Activated CD4-positive, alpha-beta T cell treated with anti-CD3 and anti-CD28 coated beads for 36 hours (primary cell): ENCODE measurements around the gene UBE2D3. TPM values are rescaled to one million over a fixed set of nuclear protein-coding genes. Genes with fewer than 3 reads are reported as not detected.

Source experiments
- ATAC-seq: fragments of 200-7000 bp; cut with Tn5 transposase; one replicate; pipeline ENCODE4 v1.10.0; 2021; ENCODE audit warnings: mild to moderate bottlenecking, moderate library complexity
- CTCF ChIA-PET: fragments of 350-600 bp; sonication (Branson Sonifier 250); formaldehyde crosslinking; loops from one replicate; lab custom pipeline; 2021; ENCODE audit warnings: antibody characterized with exemption; lab: Charles Lee
- POLR2A ChIA-PET: fragments of 350-600 bp; sonication (Branson Sonifier 250); formaldehyde crosslinking; loops from one replicate; lab custom pipeline; 2021; ENCODE audit warnings: antibody characterized with exemption, inconsistent platforms; lab: Charles Lee
- DNase-seq: peaks from one replicate; pipeline ENCODE4 v3.0.0-alpha.2; 2020
- H3K27ac Mint-ChIP-seq: one replicate; pipeline ENCODE4 v1.8.0; 2021; ENCODE audit warnings: mixed read lengths
- H3K27me3 Mint-ChIP-seq: one replicate; pipeline ENCODE4 v1.8.0; 2021; ENCODE audit warnings: mixed read lengths
- H3K36me3 Mint-ChIP-seq: one replicate; pipeline ENCODE4 v1.8.0; 2021; ENCODE audit warnings: low read depth, mixed read lengths
- H3K4me1 Mint-ChIP-seq: one replicate; pipeline ENCODE4 v1.8.0; 2021; ENCODE audit warnings: mixed read lengths
- H3K4me3 Mint-ChIP-seq: one replicate; pipeline ENCODE4 v1.8.0; 2021; ENCODE audit warnings: mild to moderate bottlenecking, moderate library complexity, mixed read lengths
- H3K9me3 Mint-ChIP-seq: one replicate; pipeline ENCODE4 v1.8.0; 2021; ENCODE audit warnings: low read depth, mixed read lengths
- intact Hi-C, 2 experiments: fragments of 100-400 bp; cut with DNase I in 1 of 2; cut with micrococcal nuclease in 1 of 2; formaldehyde crosslinking; loops; one replicate each; pipeline versions ENCODE4 v1.14.2 to v1.15.1; 2022 to 2024; cut with DNase I, micrococcal nuclease
- total RNA-seq, 2 experiments: library from RNA; stranded (reverse); gene quantifications; one replicate each; pipeline ENCODE4 v1.2.3, GENCODE V29; 2021

UBE2D3 gene
- total RNA-seq, 2 experiments from 2014 or later: 472 to 686 TPM

DNA sequence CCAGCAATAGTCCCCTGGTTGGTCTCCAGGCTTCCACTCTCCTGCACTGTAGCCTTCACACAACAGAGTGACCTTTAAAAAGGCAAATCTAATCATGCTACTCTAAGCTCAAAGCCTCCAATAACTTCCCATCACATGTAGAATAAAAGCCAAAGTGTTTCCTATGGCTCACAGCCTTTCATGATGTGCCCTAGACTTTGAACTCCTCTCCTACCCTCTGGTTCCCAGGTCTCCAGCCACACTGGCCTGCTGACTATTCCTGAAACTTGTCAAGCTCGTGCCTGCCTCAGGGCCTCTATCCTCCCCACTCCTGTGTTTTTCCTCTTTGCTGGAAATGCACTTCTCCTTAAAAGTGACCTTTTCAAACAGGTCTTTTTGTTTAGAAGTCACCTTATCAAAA is 69.7 kb downstream of the UBE2D3 start:
- no peaks in the 10 kb centered on the region for H3K27me3 Mint-ChIP-seq
- ATAC-seq: no peak
- H3K9me3 Mint-ChIP-seq: no peaks in the 10 kb centered on the region
- intact Hi-C loops: no loop called here
- H3K4me1 Mint-ChIP-seq: peaks cover 25% of the 10 kb centered on the region
- ChIA-PET CTCF (no interaction called here), POLR2A (no interaction called here)
- H3K27ac Mint-ChIP-seq: no peak overlapping the region
- DNase-seq: no peak
- H3K36me3 Mint-ChIP-seq: peaks cover 7% of the 10 kb centered on the region
- no peak overlapping the region for H3K4me3 Mint-ChIP-seq

- no peaks in the 10 kb centered on the region for H3K9me3 Mint-ChIP-seq
- H3K4me3 Mint-ChIP-seq: no peak overlapping the region
- ChIA-PET CTCF (no interaction called here), POLR2A (interaction anchor here (0.9 kb wide), 1 partner anchor 74 kb away, joined by 12 read pairs; no protein-coding TSS in a partner anchor)
- H3K27me3 Mint-ChIP-seq: no peaks in the 10 kb centered on the region
- no peak for ATAC-seq
- no peak for DNase-seq
- H3K4me1 Mint-ChIP-seq: peaks cover 9% of the 10 kb centered on the region
- intact Hi-C loops: no loop called here
- H3K27ac Mint-ChIP-seq: no peak overlapping the region
- peaks cover 7% of the 10 kb centered on the region for H3K36me3 Mint-ChIP-seq
Measured at GRCh38 chr4:102754044-102754443, 73.3 kb downstream of the UBE2D3 start.

- no peak for DNase-seq
- H3K9me3 Mint-ChIP-seq: no peaks in the 10 kb centered on the region
- H3K4me1 Mint-ChIP-seq: no peaks in the 10 kb centered on the region
- intact Hi-C loops: no loop called here
- no peak for ATAC-seq
- peaks cover 4% of the 10 kb centered on the region for H3K36me3 Mint-ChIP-seq
- H3K27me3 Mint-ChIP-seq: no peaks in the 10 kb centered on the region
- H3K27ac Mint-ChIP-seq: no peak overlapping the region
- H3K4me3 Mint-ChIP-seq: no peak overlapping the region
- CTCF ChIA-PET: interaction anchor here (0.7 kb wide), 1 partner anchor 9 kb away, joined by 3 read pairs; the partner anchor contains the start of gene MANBA
- POLR2A ChIA-PET: no interaction called here
Measured at GRCh38 chr4:102751941-102752340, 75.4 kb downstream of the UBE2D3 start.

Other genes starting within 250 kb of the UBE2D3 start
- 10 to 100 TPM; 12.0 to 13.3 TPM for gene MANBA, start 66.6 kb downstream of the UBE2D3 start, total RNA-seq
- 10 to 100 TPM; 33.5 to 35.1 TPM for gene CISD2, start 41.4 kb upstream of the UBE2D3 start, total RNA-seq
- 1 to 10 TPM; 1.8 to 3.7 TPM for gene SLC9B1, start 192.2 kb upstream of the UBE2D3 start, total RNA-seq
- 10 to 100 TPM; 30.6 to 31.2 TPM for gene SLC9B2, start 249.2 kb upstream of the UBE2D3 start, total RNA-seq